ENCODE measurements around the gene ERC2. TPM values are rescaled to one million over a fixed set of nuclear protein-coding genes. Genes with fewer than 3 reads are reported as not detected.
"Not testable (repeated sequence)": the region's sequence is repeated elsewhere in the genome, so short reads cannot be mapped to it uniquely, and the experiment has no call there.

Gene ERC2
- total RNA-seq, 1 experiment from 2014 or later = 6.3 TPM

DNA sequence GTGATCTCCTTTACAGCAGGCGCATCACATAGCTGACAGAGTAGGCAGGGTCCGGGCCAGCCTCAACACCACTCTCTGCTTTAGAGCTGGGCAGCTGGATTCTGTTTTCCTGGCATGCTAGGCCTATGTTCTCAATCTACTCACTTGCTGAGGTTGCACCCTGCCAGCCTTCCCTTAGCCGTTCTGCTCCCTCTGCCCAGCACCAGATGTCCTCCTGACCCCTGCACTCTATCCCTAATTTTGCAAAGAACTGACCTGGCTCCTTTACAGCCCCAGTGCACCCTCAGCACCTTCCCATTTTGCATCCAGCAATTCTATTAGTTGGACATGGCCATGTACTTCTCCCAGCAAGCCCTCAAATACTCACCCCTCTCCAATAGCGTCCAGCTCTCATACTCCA is 609.5 kb downstream of the ERC2 start:
- Histone ChIP-seq H3K4me3 (no peak overlapping the region), H3K27ac (no peak overlapping the region), H3K27me3 (no peaks in the 10 kb centered on the region), H3K36me3 (no peaks in the 10 kb centered on the region), H3K9me3 (replicated peaks) (no peaks in the 10 kb centered on the region), H3K4me1 (no peaks in the 10 kb centered on the region)
- no peak for DNase-seq

- no peak overlapping the region for H3K4me3 ChIP-seq
- H3K27me3 ChIP-seq = no peaks in the 10 kb centered on the region
- DNase-seq = no peak
- no peaks in the 10 kb centered on the region for H3K9me3 ChIP-seq (replicated peaks)
- no peaks in the 10 kb centered on the region for H3K4me1 ChIP-seq
- no peaks in the 10 kb centered on the region for H3K36me3 ChIP-seq
- no peak overlapping the region for H3K27ac ChIP-seq
Measured at GRCh38 chr3:55858302-55858701, 610.0 kb downstream of the ERC2 start.

- H3K36me3 ChIP-seq = no peaks in the 10 kb centered on the region
- no peaks in the 10 kb centered on the region for H3K27me3 ChIP-seq
- H3K9me3 ChIP-seq (replicated peaks) = no peaks in the 10 kb centered on the region
- H3K4me3 ChIP-seq = no peak overlapping the region
- no peak overlapping the region for H3K27ac ChIP-seq
- no peaks in the 10 kb centered on the region for H3K4me1 ChIP-seq
- no peak for DNase-seq
Measured at GRCh38 chr3:55857633-55858032, 610.6 kb downstream of the ERC2 start.

GRCh38 chr3:55855311-55855710 is 613.0 kb downstream of the ERC2 start:
- H3K27ac ChIP-seq = no peak overlapping the region
- H3K27me3 ChIP-seq = no peaks in the 10 kb centered on the region
- no peaks in the 10 kb centered on the region for H3K4me1 ChIP-seq
- no peaks in the 10 kb centered on the region for H3K36me3 ChIP-seq
- H3K9me3 ChIP-seq (replicated peaks) = no peaks in the 10 kb centered on the region
- H3K4me3 ChIP-seq = no peak overlapping the region
- DNase-seq = no peak

DNA sequence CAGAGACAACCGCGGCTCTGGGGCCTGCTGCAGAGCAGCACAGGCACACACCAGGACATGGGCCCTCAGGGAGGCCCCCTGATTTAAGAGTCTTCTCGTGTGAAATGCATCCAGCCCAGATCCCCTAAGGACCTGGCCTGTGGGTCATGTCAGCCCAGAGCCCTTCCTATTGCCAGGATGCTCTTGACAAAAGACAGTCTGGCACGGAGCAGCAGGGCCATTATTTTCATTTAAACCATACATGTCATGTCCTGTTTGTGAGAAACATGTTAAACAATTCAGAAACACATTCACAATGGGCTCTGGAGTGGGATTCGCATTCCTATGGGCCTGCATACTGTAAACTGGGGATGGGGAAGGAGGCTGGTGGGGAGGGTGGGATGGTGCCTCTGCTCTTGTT is 613.8 kb downstream of the ERC2 start:
- Histone ChIP-seq H3K4me1 (no peaks in the 10 kb centered on the region), H3K9me3 (replicated peaks) (no peaks in the 10 kb centered on the region), H3K27ac (no peak overlapping the region), H3K36me3 (no peaks in the 10 kb centered on the region), H3K27me3 (no peaks in the 10 kb centered on the region), H3K4me3 (no peak overlapping the region)
- no peak for DNase-seq

DNA sequence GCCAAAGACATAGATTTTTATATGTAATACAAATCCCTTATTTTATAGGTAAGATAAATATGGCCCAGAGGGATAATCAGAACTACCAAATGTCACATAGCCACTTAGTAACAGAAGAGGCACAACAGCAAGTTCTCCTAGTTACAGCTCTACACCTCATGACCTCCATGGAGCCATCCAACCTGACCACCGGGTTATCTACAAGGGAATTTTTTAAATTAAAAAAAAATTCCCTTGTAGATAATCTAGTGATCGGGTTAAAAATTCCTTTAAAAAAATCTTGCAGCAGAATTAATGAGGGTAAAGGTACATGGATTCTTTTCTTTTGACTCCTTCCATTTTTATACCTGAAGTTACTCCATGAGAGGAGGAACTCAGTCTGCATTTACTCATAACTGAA is 615.9 kb downstream of the ERC2 start:
- no peaks in the 10 kb centered on the region for H3K4me1 ChIP-seq
- no peak for DNase-seq
- no peak overlapping the region for H3K4me3 ChIP-seq
- no peaks in the 10 kb centered on the region for H3K36me3 ChIP-seq
- no peaks in the 10 kb centered on the region for H3K27me3 ChIP-seq
- H3K27ac ChIP-seq = no peak overlapping the region
- no peaks in the 10 kb centered on the region for H3K9me3 ChIP-seq (replicated peaks)

GRCh38 chr3:55842204-55842603 is 626.1 kb downstream of the ERC2 start:
- Histone ChIP-seq H3K4me1 (peaks cover 3% of the 10 kb centered on the region; the same call in 1 of the 2 replicates), H3K4me3 (no peak overlapping the region), H3K27ac (no peak overlapping the region), H3K9me3 (replicated peaks) (no peaks in the 10 kb centered on the region), H3K36me3 (no peaks in the 10 kb centered on the region), H3K27me3 (no peaks in the 10 kb centered on the region)
- no peak for DNase-seq

GRCh38 chr3:55831876-55832275 is 636.4 kb downstream of the ERC2 start:
- H3K27me3 ChIP-seq; H3K4me3 ChIP-seq; H3K27ac ChIP-seq; DNase-seq; H3K36me3 ChIP-seq; H3K9me3 ChIP-seq (replicated peaks); H3K4me1 ChIP-seq: not testable (repeated sequence)

- Histone ChIP-seq H3K36me3 (no peaks in the 10 kb centered on the region), H3K4me3 (no peak overlapping the region), H3K4me1 (no peaks in the 10 kb centered on the region), H3K27me3 (no peaks in the 10 kb centered on the region), H3K27ac (no peak overlapping the region), H3K9me3 (replicated peaks) (no peaks in the 10 kb centered on the region)
- no peak for DNase-seq
Measured at GRCh38 chr3:55828712-55829111, 639.6 kb downstream of the ERC2 start.

- no peak overlapping the region for H3K27ac ChIP-seq
- no peak overlapping the region for H3K4me3 ChIP-seq
- no peaks in the 10 kb centered on the region for H3K4me1 ChIP-seq
- H3K36me3 ChIP-seq = no peaks in the 10 kb centered on the region
- no peak for DNase-seq
- no peaks in the 10 kb centered on the region for H3K9me3 ChIP-seq (replicated peaks)
- no peaks in the 10 kb centered on the region for H3K27me3 ChIP-seq
Measured at GRCh38 chr3:55827786-55828185, 640.5 kb downstream of the ERC2 start.

- no peak overlapping the region for H3K27ac ChIP-seq
- H3K4me3 ChIP-seq = no peak overlapping the region
- DNase-seq = no peak
- no peaks in the 10 kb centered on the region for H3K4me1 ChIP-seq
- H3K36me3 ChIP-seq = no peaks in the 10 kb centered on the region
- no peaks in the 10 kb centered on the region for H3K27me3 ChIP-seq
- H3K9me3 ChIP-seq (replicated peaks) = no peaks in the 10 kb centered on the region
Measured at GRCh38 chr3:55826731-55827496, 641.4 kb downstream of the ERC2 start.

DNA sequence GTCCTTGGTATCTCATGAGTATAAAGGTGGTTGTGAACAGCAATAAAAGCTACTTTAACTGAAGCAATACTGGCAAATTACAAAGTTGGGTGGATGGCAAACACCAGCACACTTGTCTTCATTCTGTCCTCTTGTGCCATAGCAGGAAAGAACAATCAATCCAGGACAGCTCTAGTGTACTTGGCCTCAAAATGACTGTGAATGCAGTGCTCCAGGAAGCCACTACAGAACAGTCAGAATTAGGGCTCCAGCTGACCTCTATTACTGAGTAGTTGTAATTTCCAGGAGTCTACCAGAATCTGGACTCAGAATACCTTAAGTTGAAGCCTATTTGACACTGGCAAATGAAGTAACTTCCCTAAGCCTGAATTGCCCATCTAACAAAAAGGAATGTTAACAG is 642.2 kb downstream of the ERC2 start:
- Histone ChIP-seq H3K36me3 (no peaks in the 10 kb centered on the region), H3K9me3 (replicated peaks) (no peaks in the 10 kb centered on the region), H3K4me1 (no peaks in the 10 kb centered on the region), H3K27ac (no peak overlapping the region), H3K27me3 (no peaks in the 10 kb centered on the region), H3K4me3 (no peak overlapping the region)
- no peak for DNase-seq

DNA sequence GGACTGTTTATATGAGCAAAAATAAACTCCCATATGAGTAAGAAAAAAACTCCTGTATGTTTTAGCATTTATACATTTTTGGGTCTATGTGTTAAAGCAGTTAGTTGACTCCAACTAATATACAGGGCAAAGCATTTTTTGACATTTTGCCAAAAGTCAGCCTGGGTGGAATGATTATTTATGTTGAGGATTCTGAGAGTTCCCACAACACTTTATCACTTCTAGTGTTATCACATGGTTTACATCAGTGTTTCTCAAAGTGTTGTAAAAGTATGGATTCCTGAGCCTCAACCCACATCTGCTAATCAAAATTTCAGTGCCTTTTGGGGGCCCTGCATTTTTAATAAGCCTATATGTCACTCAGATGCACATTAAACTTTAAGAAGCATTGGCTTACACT is 643.9 kb downstream of the ERC2 start:
- Histone ChIP-seq H3K4me1 (no peaks in the 10 kb centered on the region), H3K9me3 (replicated peaks) (no peaks in the 10 kb centered on the region), H3K4me3 (no peak overlapping the region), H3K36me3 (no peaks in the 10 kb centered on the region), H3K27ac (no peak overlapping the region), H3K27me3 (no peaks in the 10 kb centered on the region)
- DNase-seq = no peak

- Histone ChIP-seq H3K36me3 (no peaks in the 10 kb centered on the region), H3K4me1 (no peaks in the 10 kb centered on the region), H3K4me3 (no peak overlapping the region), H3K27me3 (no peaks in the 10 kb centered on the region), H3K27ac (no peak overlapping the region), H3K9me3 (replicated peaks) (no peaks in the 10 kb centered on the region)
- no peak for DNase-seq
Measured at GRCh38 chr3:55823829-55824228, 644.4 kb downstream of the ERC2 start.

- no peaks in the 10 kb centered on the region for H3K27me3 ChIP-seq
- DNase-seq = no peak
Measured at GRCh38 chr3:55823001-55823400, 645.3 kb downstream of the ERC2 start.

GRCh38 chr3:55819005-55819404 is 649.3 kb downstream of the ERC2 start:
- H3K4me1 ChIP-seq = no peaks in the 10 kb centered on the region
- no peaks in the 10 kb centered on the region for H3K27me3 ChIP-seq
- no peaks in the 10 kb centered on the region for H3K36me3 ChIP-seq
- DNase-seq = no peak
- no peaks in the 10 kb centered on the region for H3K9me3 ChIP-seq (replicated peaks)
- no peak overlapping the region for H3K27ac ChIP-seq
- H3K4me3 ChIP-seq = no peak overlapping the region

More at GRCh38 chr3:55823001-55823400, 645.3 kb downstream of the ERC2 start:
- Histone ChIP-seq H3K9me3 (replicated peaks) (no peaks in the 10 kb centered on the region), H3K4me1 (no peaks in the 10 kb centered on the region), H3K4me3 (no peak overlapping the region), H3K27ac (no peak overlapping the region), H3K36me3 (no peaks in the 10 kb centered on the region)
